Activated CD4-positive, alpha-beta T cell treated with anti-CD3 and anti-CD28 coated beads, Interleukin-2, amount 10 ng/mL, durations not matched to agents 24 days and 14 days (primary cell): ENCODE measurements around the gene TRRAP. TPM values are rescaled to one million over a fixed set of nuclear protein-coding genes. Genes with fewer than 3 reads are reported as not detected.

Source experiments
- DNase-seq: peaks from one replicate; pipeline ENCODE4 v3.0.0; 2022
- H3K27ac Mint-ChIP-seq: one replicate; pipeline ENCODE4 v1.8.0; 2022; ENCODE audit warnings: mild to moderate bottlenecking, mixed read lengths
- H3K27me3 Mint-ChIP-seq: one replicate; pipeline ENCODE4 v1.8.0; 2022; ENCODE audit warnings: mixed read lengths
- H3K36me3 Mint-ChIP-seq: one replicate; pipeline ENCODE4 v1.8.0; 2022; ENCODE audit warnings: low read depth, mild to moderate bottlenecking, mixed read lengths
- H3K4me1 Mint-ChIP-seq: one replicate; pipeline ENCODE4 v1.8.0; 2021; ENCODE audit warnings: mixed read lengths
- H3K4me3 Mint-ChIP-seq: one replicate; pipeline ENCODE4 v1.8.0; 2022; ENCODE audit warnings: mild to moderate bottlenecking, moderate library complexity, mixed read lengths
- H3K9me3 Mint-ChIP-seq: one replicate; pipeline ENCODE4 v1.8.0; 2021; ENCODE audit warnings: mixed read lengths
- intact Hi-C: fragments of 100-400 bp; cut with micrococcal nuclease; formaldehyde crosslinking; loops from one replicate; pipeline ENCODE4 v1.15.1; 2023
- total RNA-seq: library from RNA; stranded (reverse); gene quantifications from 2 replicates; pipeline ENCODE4 v1.2.3, GENCODE V29; 2022

Gene TRRAP
- total RNA-seq, 1 donor from 2014 or later: 65.1 TPM

- no peaks in the 10 kb centered on the region for H3K4me1 Mint-ChIP-seq
- no peak overlapping the region for H3K4me3 Mint-ChIP-seq
- H3K9me3 Mint-ChIP-seq: no peaks in the 10 kb centered on the region
- H3K36me3 Mint-ChIP-seq: peaks cover 71% of the 10 kb centered on the region
- H3K27ac Mint-ChIP-seq: no peak overlapping the region
- DNase-seq: no peak
- intact Hi-C loops: no loop called here
- no peaks in the 10 kb centered on the region for H3K27me3 Mint-ChIP-seq
These were observed 79.4 kb downstream of the TRRAP start for GRCh38 chr7:98957766-98958165.

- intact Hi-C loops: no loop called here
- peaks cover 67% of the 10 kb centered on the region for H3K36me3 Mint-ChIP-seq
- H3K9me3 Mint-ChIP-seq: no peaks in the 10 kb centered on the region
- no peak for DNase-seq
- H3K4me3 Mint-ChIP-seq: no peak overlapping the region
- H3K4me1 Mint-ChIP-seq: no peaks in the 10 kb centered on the region
- no peak overlapping the region for H3K27ac Mint-ChIP-seq
- H3K27me3 Mint-ChIP-seq: no peaks in the 10 kb centered on the region
These were observed 80.6 kb downstream of the TRRAP start for GRCh38 chr7:98958968-98959367.

- H3K36me3 Mint-ChIP-seq: peaks cover 65% of the 10 kb centered on the region
- no peak overlapping the region for H3K4me3 Mint-ChIP-seq
- no peaks in the 10 kb centered on the region for H3K27me3 Mint-ChIP-seq
- no peak overlapping the region for H3K27ac Mint-ChIP-seq
- no peaks in the 10 kb centered on the region for H3K4me1 Mint-ChIP-seq
- no peaks in the 10 kb centered on the region for H3K9me3 Mint-ChIP-seq
- intact Hi-C loops: no loop called here
- no peak for DNase-seq
These were observed 85.0 kb downstream of the TRRAP start for GRCh38 chr7:98963305-98963704.

GRCh38 chr7:98964596-98964995 is 86.3 kb downstream of the TRRAP start:
- Mint-ChIP-seq H3K36me3 (peaks cover 65% of the 10 kb centered on the region), H3K27me3 (no peaks in the 10 kb centered on the region), H3K27ac (no peak overlapping the region), H3K4me3 (no peak overlapping the region), H3K4me1 (no peaks in the 10 kb centered on the region), H3K9me3 (no peaks in the 10 kb centered on the region)
- intact Hi-C loops: no loop called here
- no peak for DNase-seq

- Mint-ChIP-seq H3K4me3 (no peak overlapping the region), H3K4me1 (no peaks in the 10 kb centered on the region), H3K9me3 (no peaks in the 10 kb centered on the region), H3K27ac (no peak overlapping the region), H3K36me3 (peaks cover 69% of the 10 kb centered on the region), H3K27me3 (no peaks in the 10 kb centered on the region)
- intact Hi-C loops: no loop called here
- DNase-seq: no peak
These were observed 90.3 kb downstream of the TRRAP start for GRCh38 chr7:98968621-98969020.

- intact Hi-C loops: no loop called here
- no peak for DNase-seq
- H3K27me3 Mint-ChIP-seq: no peaks in the 10 kb centered on the region
- H3K9me3 Mint-ChIP-seq: no peaks in the 10 kb centered on the region
- no peak overlapping the region for H3K27ac Mint-ChIP-seq
- H3K4me3 Mint-ChIP-seq: no peak overlapping the region
- H3K4me1 Mint-ChIP-seq: no peaks in the 10 kb centered on the region
- peaks cover 72% of the 10 kb centered on the region for H3K36me3 Mint-ChIP-seq
These were observed 91.1 kb downstream of the TRRAP start for GRCh38 chr7:98969386-98969785.

GRCh38 chr7:98970016-98970615 is 91.8 kb downstream of the TRRAP start:
- no peaks in the 10 kb centered on the region for H3K4me1 Mint-ChIP-seq
- peaks cover 72% of the 10 kb centered on the region for H3K36me3 Mint-ChIP-seq

GRCh38 chr7:98970805-98971204 is 92.5 kb downstream of the TRRAP start:
- DNase-seq: no peak
- Mint-ChIP-seq H3K27ac (no peak overlapping the region), H3K9me3 (no peaks in the 10 kb centered on the region), H3K4me3 (no peak overlapping the region), H3K27me3 (no peaks in the 10 kb centered on the region), H3K4me1 (no peaks in the 10 kb centered on the region), H3K36me3 (peaks cover 70% of the 10 kb centered on the region)
- intact Hi-C loops: no loop called here

More at GRCh38 chr7:98970016-98970615, 91.8 kb downstream of the TRRAP start:
- H3K9me3 Mint-ChIP-seq: no peaks in the 10 kb centered on the region
- DNase-seq: no peak
- H3K4me3 Mint-ChIP-seq: no peak overlapping the region
- no peak overlapping the region for H3K27ac Mint-ChIP-seq
- H3K27me3 Mint-ChIP-seq: no peaks in the 10 kb centered on the region
- intact Hi-C loops: no loop called here

GRCh38 chr7:98974205-98974604 is 95.9 kb downstream of the TRRAP start:
- no peak overlapping the region for H3K27ac Mint-ChIP-seq
- no peak for DNase-seq
- intact Hi-C loops: no loop called here
- H3K9me3 Mint-ChIP-seq: no peaks in the 10 kb centered on the region
- peaks cover 71% of the 10 kb centered on the region for H3K36me3 Mint-ChIP-seq
- H3K4me1 Mint-ChIP-seq: no peaks in the 10 kb centered on the region
- H3K27me3 Mint-ChIP-seq: no peaks in the 10 kb centered on the region
- H3K4me3 Mint-ChIP-seq: no peak overlapping the region

- no peaks in the 10 kb centered on the region for H3K27me3 Mint-ChIP-seq
- intact Hi-C loops: no loop called here
- no peak for DNase-seq
- H3K4me3 Mint-ChIP-seq: no peak overlapping the region
- no peak overlapping the region for H3K27ac Mint-ChIP-seq
- peaks cover 70% of the 10 kb centered on the region for H3K36me3 Mint-ChIP-seq
- no peaks in the 10 kb centered on the region for H3K4me1 Mint-ChIP-seq
- no peaks in the 10 kb centered on the region for H3K9me3 Mint-ChIP-seq
These were observed 96.8 kb downstream of the TRRAP start for GRCh38 chr7:98974906-98975816.

GRCh38 chr7:98976396-98977185 is 98.3 kb downstream of the TRRAP start:
- H3K9me3 Mint-ChIP-seq: no peaks in the 10 kb centered on the region
- no peaks in the 10 kb centered on the region for H3K27me3 Mint-ChIP-seq
- peaks cover 68% of the 10 kb centered on the region for H3K36me3 Mint-ChIP-seq
- no peak overlapping the region for H3K4me3 Mint-ChIP-seq
- no peaks in the 10 kb centered on the region for H3K4me1 Mint-ChIP-seq
- no peak for DNase-seq
- intact Hi-C loops: no loop called here
- H3K27ac Mint-ChIP-seq: no peak overlapping the region

GRCh38 chr7:98978672-98979071 is 100.3 kb downstream of the TRRAP start:
- Mint-ChIP-seq H3K4me3 (no peak overlapping the region), H3K27me3 (no peaks in the 10 kb centered on the region), H3K9me3 (no peaks in the 10 kb centered on the region), H3K27ac (no peak overlapping the region), H3K36me3 (peaks cover 65% of the 10 kb centered on the region), H3K4me1 (no peaks in the 10 kb centered on the region)
- no peak for DNase-seq
- intact Hi-C loops: no loop called here

- peaks cover 71% of the 10 kb centered on the region for H3K36me3 Mint-ChIP-seq
- intact Hi-C loops: no loop called here
- peaks cover 3% of the 10 kb centered on the region for H3K9me3 Mint-ChIP-seq
- H3K27ac Mint-ChIP-seq: no peak overlapping the region
- no peaks in the 10 kb centered on the region for H3K4me1 Mint-ChIP-seq
- no peaks in the 10 kb centered on the region for H3K27me3 Mint-ChIP-seq
- no peak overlapping the region for H3K4me3 Mint-ChIP-seq
- DNase-seq: no peak
These were observed 103.4 kb downstream of the TRRAP start for GRCh38 chr7:98981701-98982100.

GRCh38 chr7:98982686-98983085 is 104.4 kb downstream of the TRRAP start:
- H3K9me3 Mint-ChIP-seq: peaks cover 3% of the 10 kb centered on the region
- no peak overlapping the region for H3K4me3 Mint-ChIP-seq
- H3K36me3 Mint-ChIP-seq: peaks cover 74% of the 10 kb centered on the region
- intact Hi-C loops: no loop called here
- peaks cover 3% of the 10 kb centered on the region for H3K4me1 Mint-ChIP-seq
- DNase-seq: no peak
- no peaks in the 10 kb centered on the region for H3K27me3 Mint-ChIP-seq
- no peak overlapping the region for H3K27ac Mint-ChIP-seq
